ENCODE measurements around the gene RGS3. TPM values are rescaled to one million over a fixed set of nuclear protein-coding genes. Genes with fewer than 3 reads are reported as not detected.

Gene RGS3
- total RNA-seq, 2 donors from 2014 or later = 25.7 to 96.9 TPM

- no peak overlapping the region for H3K27ac ChIP-seq
- no peak for TF ChIP-seq CTCF (IDR thresholded peaks at IDR 0.05)
- TF ChIP-seq POLR2A (IDR thresholded peaks at IDR 0.05) = no peak
- H3K4me3 ChIP-seq = no peak overlapping the region
- H3K36me3 ChIP-seq (replicated peaks in 1 of 2; ENCODE audit: insufficient read depth in 1 of 2, low read depth in 2 of 2) = peaks cover 0 to 3% of the 10 kb centered on the region in 2 donors
- DNase-seq (no peak), ATAC-seq (no peak)
- 95 to 99% methylated on average over 8 of the region's 8 CpGs for WGBS, 2 donors
- intact Hi-C loops (cut with DNase I) = no loop called here
- no peaks in the 10 kb centered on the region for H3K27me3 ChIP-seq
- no peaks in the 10 kb centered on the region for H3K4me1 ChIP-seq
- H3K9me3 ChIP-seq = no peaks in the 10 kb centered on the region
Measured at GRCh38 chr9:113533335-113534225, 70.1 kb downstream of the RGS3 start.

- 95 to 100% methylated on average over 5 of the region's 6 CpGs for WGBS, 2 donors
- H3K27me3 ChIP-seq = no peaks in the 10 kb centered on the region
- no peak overlapping the region for H3K27ac ChIP-seq
- ATAC-seq (no peak), DNase-seq (no peak)
- peaks cover 0 to 3% of the 10 kb centered on the region in 2 donors for H3K36me3 ChIP-seq (replicated peaks in 1 of 2; ENCODE audit: insufficient read depth in 1 of 2, low read depth in 2 of 2)
- no peak overlapping the region for H3K4me3 ChIP-seq
- intact Hi-C loops (cut with DNase I) = no loop called here
- TF ChIP-seq CTCF (IDR thresholded peaks at IDR 0.05) (no peak), POLR2A (IDR thresholded peaks at IDR 0.05) (no peak)
- no peaks in the 10 kb centered on the region for H3K9me3 ChIP-seq
- H3K4me1 ChIP-seq = no peaks in the 10 kb centered on the region
Measured at GRCh38 chr9:113535756-113536155, 72.2 kb downstream of the RGS3 start.

- intact Hi-C loops (cut with DNase I) = no loop called here
- no peak for DNase-seq
- ATAC-seq = no peak
Measured at GRCh38 chr9:113536166-113536482, 72.6 kb downstream of the RGS3 start.

GRCh38 chr9:113536483-113537228 is 73.1 kb downstream of the RGS3 start:
- peak; percentile 55 for ATAC-seq
- H3K4me1 ChIP-seq = no peaks in the 10 kb centered on the region
- no peak overlapping the region for H3K4me3 ChIP-seq
- TF ChIP-seq POLR2A (IDR thresholded peaks at IDR 0.05) (no peak), CTCF (IDR thresholded peaks at IDR 0.05) (no peak)
- intact Hi-C loops (cut with DNase I) = no loop called here
- H3K27ac ChIP-seq = no peak overlapping the region
- peak in 2 of 4 donors; percentile 40 to 41 for DNase-seq
- H3K36me3 ChIP-seq (replicated peaks in 1 of 2; ENCODE audit: insufficient read depth in 1 of 2, low read depth in 2 of 2) = peaks cover 0 to 3% of the 10 kb centered on the region in 2 donors
- H3K27me3 ChIP-seq = no peaks in the 10 kb centered on the region
- WGBS, 2 donors = 85 to 86% methylated on average over 2 to 21 of the region's 21 CpGs
- H3K9me3 ChIP-seq = no peaks in the 10 kb centered on the region

More at GRCh38 chr9:113536166-113536482, 72.6 kb downstream of the RGS3 start:
- TF ChIP-seq POLR2A (IDR thresholded peaks at IDR 0.05) = no peak
- Histone ChIP-seq H3K4me1 (no peaks in the 10 kb centered on the region), H3K36me3 (replicated peaks in 1 of 2; ENCODE audit: insufficient read depth in 1 of 2, low read depth in 2 of 2) (peaks cover 0 to 3% of the 10 kb centered on the region in 2 donors), H3K27me3 (no peaks in the 10 kb centered on the region), H3K9me3 (no peaks in the 10 kb centered on the region), H3K4me3 (no peak overlapping the region), H3K27ac (no peak overlapping the region)
- 57 to 84% methylated on average over 1 to 6 of the region's 6 CpGs for WGBS, 2 donors

GRCh38 chr9:113537229-113537810 is 73.8 kb downstream of the RGS3 start:
- Histone ChIP-seq H3K4me3 (no peak overlapping the region), H3K4me1 (no peaks in the 10 kb centered on the region), H3K27ac (no peak overlapping the region), H3K36me3 (replicated peaks in 1 of 2; ENCODE audit: insufficient read depth in 1 of 2, low read depth in 2 of 2) (peaks cover 0 to 3% of the 10 kb centered on the region in 2 donors), H3K27me3 (no peaks in the 10 kb centered on the region), H3K9me3 (no peaks in the 10 kb centered on the region)
- no peak for DNase-seq
- 82 to 93% methylated on average over 6 to 7 of the region's 7 CpGs for WGBS, 2 donors
- no peak for TF ChIP-seq POLR2A (IDR thresholded peaks at IDR 0.05)
- TF ChIP-seq CTCF (IDR thresholded peaks at IDR 0.05) = no peak
- intact Hi-C loops (cut with DNase I) = no loop called here
- no peak for ATAC-seq
